Putamen (tissue), 1 donor: ENCODE measurements around the gene MED10.
"Not testable (repeated sequence)": the region's sequence is repeated elsewhere in the genome, so short reads cannot be mapped to it uniquely, and the experiment has no call there.

Source experiments
- DNase-seq: peaks from one replicate; pipeline ENCODE4 v3.0.0-alpha.2; 2016; ENCODE audit warnings: low spot score

The MED10 gene

DNA sequence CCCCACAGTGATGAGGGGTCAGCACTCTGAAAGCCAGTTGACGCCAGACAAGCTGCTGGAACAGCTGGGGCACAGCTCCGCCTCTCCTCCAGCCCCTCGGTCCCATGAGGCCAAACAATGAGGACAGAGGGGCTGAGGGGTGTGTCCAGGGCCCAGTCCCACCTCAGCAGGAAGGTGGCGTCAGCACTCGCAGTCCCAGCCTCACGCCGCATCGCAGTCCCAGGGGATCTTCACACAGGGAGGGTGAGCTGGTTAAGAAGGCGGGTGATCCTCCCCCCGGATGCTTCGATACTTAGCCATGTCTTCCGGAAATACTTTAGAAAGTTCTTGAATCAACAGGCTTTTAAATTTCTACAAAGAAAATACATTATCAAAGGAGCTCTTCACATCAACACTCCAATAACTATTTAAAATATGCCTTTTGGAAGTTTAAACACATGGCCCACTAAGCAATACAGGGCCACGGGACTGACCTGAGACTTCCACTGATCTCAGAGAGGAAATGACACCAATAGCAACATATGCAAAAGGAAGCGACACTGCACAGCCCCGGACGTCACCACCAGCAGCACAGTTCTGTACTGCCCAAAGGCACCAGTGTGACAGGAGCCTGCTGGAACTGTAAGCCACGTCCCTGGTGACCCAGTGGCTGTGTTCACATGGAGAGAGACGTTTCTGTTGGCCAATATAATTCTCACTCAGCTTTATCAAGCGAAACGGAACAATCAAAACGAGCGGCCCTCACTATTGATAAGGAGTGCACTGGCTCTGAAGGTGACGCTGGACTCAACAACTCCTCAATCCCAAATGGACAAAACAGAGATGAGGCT is 5.9 kb downstream of the MED10 start:
- DNase-seq: no peak

DNA sequence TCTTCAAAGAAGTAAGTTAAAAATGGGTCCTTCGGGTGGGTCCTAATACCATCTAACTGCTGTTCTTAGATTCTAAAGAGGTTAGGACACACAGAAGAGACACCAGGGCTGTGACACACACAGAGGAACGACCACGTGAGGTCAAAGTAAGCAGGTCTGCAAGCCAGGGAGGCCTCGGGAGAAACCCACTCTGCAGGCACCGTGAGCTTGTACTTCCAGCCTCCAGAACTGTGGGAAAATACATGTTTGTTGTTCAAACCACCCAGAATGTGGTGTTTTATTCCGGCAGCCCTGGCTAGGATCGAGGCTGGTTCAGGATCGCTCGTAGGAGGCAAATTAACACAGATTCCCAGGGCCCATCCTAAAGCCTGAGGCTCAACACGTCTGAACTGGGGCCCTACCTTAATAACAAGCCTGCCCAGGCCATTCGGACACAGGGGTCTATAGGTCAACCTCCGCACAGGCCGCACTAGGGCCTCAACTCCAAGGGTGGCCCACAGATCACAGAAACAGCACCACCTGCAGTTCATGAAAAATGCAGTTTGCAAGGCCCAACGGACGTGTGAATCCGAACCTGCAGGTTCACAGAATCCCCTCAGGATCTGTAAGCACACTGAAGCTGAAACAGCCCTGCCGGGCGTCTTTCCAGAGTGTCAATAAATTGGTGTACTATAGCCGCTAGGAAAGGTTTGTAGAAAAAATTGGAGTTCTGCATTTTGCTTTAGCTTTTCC is 7.1 kb downstream of the MED10 start:
- no peak for DNase-seq

DNA sequence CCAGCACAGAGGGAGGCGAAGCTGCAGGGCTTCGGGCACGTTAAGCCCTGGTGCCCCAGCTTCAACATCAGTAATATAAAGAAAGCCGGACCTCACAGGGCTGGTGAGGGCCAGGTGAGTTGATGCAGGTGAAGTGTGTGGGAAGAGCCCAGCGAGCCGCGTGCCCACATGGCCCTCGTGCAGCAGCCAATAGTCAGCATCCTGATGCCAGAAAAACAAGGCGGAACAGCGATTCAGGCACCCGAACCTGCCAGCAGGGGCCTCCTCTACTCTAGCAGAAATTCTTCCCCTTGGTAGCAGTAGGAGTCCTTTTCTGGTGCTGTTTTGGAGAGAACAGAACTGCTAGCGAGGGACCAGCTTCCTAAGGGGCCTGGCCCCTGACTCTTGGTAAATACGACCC is 7.8 kb downstream of the MED10 start:
- DNase-seq: no peak

DNA sequence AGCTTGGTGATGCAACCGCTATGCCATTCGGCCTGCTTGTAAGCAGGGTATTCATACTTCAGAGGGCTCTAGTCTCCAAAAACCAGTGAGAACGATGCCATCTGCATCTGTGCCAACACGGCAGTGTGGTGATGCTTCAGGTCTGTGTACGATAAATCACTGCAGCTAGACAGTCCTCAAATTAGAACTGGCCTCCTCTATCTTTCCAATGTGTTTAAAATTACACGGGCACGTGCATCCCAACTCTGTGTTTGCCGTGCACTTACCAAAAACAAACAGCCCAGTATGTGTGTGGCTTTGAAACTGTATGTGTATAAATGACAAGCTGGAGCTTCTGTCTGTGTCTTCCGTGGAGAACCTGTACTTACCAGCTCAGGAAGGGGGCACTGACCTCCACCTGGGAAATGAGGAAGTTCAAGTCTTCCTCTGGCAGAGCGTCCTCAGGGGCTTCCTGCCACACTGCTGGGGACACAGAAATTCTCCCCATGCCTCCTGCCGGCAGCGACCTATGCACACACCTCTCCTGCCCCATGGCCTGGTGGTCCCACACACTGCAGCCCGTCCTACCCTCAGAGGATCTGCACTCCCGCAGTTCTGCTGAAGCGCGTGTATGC is 12.3 kb downstream of the MED10 start:
- no peak for DNase-seq

DNA sequence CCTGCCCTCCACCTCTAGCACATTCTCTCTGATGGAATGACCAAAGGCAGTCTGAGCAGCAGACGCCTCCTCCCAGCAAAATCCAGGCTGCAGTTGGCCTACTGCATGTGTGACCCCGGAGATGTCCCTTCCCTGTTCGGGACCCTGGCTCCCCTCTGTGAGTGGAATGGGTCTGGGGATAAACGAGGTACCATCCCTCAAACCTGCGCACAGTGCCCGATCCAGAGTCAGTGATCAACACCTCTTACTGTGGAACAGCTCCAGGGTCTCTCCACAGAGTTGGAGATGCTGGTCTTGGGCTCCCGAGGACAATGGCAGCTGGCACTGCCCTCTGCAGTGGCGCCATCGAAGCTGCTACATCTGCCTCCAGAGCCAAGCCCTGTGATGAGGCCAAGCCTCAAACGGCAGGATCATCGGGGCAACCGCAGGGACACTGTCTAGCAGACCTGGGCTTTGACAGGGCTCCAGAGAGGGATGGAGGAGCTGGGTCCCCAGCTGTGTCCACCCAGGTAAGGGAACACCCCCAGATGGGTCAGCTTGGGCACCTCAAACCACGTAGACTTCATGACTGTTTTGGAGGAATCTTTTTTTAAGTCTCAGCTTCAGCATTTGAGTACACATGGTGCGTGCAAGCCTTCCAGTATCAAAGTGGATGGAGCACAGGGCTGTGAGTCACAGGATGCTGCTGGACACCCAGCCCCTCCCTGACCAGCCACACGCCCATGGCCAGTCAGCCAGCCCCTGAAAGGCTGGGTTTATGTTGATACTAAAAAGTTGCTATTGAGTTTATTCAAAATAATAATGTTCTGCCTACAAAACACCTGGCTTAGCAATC is 13.0 kb downstream of the MED10 start:
- DNase-seq: no peak

DNA sequence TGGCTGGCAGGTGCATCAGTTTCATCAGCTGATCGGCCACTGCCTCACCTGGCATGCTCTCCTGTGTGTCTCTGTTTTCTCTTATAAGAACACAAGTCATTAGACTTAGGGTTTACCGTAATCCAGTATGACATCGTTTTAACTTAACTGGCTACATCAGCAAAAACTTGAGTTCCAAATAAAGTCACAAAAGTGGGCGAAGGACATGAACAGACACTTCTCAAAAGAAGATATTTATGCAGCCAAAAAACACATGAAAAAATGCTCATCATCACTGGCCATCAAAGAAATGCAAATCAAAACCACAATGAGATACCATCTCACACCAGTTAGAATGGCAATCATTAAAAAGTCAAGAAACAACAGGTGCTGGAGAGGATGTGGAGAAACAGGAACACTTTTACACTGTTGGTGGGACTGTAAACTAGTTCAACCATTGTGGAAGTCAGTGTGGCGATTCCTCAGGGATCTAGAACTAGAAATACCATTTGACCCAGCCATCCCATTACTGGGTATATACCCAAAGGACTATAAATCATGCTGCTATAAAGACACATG is 14.8 kb downstream of the MED10 start:
- not testable (repeated sequence) for DNase-seq

DNA sequence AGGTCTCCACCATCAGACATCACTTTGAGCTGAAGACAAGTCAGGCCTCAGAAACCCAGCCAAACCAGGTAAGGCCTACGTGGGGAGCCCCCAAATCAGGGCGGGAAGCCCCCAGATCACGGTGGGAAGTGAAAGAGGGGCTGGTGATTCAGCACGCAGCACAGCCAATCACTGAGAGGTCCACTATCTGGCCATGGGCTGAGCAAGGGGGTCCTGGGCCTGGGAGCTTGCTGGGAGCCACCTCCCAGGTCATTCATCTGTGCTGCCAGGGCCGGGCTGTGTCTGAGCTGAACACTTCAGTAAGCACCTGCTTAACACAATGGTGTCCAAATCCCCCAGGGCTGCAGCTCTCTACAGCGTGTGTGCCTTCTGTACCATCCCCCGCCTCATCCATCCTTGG is 15.5 kb downstream of the MED10 start:
- DNase-seq: no peak

DNA sequence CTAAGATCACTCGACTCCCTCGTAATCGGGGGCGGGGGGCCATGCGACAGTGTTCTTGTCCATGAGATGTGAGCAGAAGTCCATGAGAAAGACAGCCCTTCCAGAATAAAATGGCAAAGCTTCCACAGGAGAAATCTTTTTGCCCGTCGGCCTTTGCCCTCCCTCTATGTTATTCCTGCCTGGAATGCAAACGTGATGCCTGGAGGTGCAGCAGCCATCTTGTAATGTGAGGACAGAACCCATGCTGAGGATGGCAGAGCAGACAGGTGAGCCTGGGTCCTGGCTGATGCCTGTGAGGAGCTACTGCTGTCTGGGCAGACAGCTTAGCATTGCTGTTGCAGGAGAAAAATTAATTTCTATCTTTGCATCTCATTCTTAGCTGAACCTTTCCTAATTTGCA is 17.2 kb downstream of the MED10 start:
- DNase-seq: no peak

DNA sequence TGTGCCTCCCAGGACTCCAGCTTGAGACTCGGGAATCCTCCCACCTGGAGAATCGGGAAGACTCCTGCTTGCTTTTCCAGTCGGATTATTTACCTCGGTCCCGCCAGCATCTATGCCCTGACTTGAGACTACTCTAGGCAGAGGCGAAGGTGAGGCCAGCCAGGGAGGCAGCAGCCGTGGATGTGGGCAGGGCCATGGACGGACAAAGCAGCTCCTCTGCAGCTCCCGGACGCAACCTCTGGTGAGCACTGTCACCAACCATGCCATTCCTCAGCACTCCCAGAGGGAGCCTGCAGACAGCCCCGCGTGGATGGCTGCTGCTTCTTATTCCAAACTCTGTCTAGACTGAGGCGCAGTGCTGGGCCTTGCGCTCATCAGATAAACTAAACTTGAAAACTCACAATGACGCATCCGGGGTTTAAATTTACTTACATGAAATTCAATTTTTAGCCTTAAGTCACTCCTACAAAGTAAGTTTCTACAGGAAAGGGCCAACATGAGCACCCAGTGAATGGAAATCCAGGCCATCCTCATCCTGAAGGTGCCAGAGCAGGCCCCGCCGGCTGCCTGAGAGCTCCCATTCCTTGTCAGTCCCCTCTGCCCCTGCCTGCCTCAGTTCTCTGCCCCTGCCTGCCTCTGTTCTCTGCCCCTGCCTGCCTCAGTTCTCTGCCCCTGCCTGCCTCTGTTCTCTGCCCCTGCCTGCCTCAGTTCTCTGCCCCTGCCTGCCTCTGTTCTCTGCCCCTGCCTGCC is 17.8 kb downstream of the MED10 start:
- no peak for DNase-seq

DNA sequence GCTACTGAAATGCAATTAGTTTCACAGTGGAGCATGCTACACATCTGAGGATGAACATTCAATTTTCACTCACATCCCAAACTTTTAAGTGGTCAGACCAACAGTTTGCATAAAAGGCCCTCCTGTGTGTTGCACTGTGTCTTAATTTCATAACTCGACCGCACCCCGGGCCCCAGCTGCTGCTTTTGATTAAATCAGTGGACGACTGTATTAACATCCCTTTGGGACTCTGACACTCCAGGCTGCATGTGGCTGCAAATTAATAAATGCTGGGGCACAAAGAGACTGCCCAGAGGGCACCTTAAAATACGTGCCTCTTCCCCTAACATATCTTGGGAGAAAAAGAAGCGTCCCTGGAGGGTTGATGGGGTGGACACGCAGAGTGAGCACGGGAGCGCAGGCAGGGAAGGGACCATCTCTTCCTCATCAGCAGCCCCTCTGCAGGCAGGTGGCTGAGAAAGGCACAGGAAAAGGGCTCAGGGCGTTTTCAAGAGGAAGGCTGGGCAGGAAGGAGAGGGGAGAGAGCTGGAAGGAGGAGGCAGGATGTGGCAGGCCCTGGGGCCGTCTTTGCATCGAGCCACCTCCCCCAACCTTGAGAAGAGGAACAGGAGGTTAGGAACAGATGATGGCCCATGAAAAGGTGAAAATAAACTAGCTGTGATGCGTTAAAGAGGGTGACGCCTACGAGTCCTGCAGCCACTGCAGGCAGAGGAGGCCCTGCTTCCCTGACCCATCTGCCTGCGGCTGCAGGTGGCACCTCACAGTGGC is 18.6 kb downstream of the MED10 start:
- DNase-seq: no peak

DNA sequence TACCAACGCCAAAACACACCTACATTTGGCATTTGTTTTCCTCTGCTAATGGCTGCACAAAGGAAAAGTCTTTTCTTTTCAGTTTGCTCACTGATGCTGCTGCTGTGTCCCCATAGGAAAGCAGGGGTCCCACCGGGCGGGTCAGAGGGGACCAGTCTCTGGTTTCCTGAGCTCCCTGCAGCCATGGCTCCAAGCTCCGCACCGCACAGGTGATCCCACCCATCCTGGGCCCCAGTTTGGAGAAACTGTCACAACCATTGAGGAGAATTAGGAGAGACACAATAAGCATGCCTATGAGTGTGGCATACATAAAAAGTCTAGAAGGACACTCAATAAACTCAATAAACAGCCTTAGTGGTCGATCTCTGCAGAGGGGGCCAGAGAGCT is 19.9 kb downstream of the MED10 start:
- DNase-seq: no peak

DNA sequence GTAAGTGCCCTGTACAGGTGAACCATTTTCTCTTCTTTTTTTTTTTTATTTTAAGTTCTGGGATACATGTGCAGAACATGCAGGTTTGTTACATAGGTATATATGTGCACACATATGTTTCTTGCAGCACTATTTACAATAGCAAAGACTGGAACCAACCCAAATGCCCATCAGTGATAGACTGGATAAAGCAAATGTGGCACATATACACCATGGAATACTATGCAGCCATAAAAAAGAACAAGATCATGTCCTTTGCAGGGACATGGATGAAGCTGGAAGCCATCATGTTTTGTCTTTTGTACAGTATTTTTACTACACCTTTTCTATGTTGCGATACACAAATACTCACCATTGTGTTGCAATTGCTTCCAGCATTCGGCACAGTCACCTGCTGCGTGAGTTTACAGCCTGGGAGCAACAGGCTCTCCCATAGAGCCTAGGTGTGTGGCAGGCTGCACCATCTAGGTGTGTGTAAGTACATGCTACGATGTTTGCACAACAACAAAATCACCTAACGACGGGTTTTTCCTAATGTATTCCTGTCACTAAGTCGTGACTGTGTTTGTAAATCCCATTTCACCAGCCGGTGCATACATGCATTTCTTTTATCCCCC is 20.4 kb downstream of the MED10 start:
- DNase-seq: not testable (repeated sequence)

DNA sequence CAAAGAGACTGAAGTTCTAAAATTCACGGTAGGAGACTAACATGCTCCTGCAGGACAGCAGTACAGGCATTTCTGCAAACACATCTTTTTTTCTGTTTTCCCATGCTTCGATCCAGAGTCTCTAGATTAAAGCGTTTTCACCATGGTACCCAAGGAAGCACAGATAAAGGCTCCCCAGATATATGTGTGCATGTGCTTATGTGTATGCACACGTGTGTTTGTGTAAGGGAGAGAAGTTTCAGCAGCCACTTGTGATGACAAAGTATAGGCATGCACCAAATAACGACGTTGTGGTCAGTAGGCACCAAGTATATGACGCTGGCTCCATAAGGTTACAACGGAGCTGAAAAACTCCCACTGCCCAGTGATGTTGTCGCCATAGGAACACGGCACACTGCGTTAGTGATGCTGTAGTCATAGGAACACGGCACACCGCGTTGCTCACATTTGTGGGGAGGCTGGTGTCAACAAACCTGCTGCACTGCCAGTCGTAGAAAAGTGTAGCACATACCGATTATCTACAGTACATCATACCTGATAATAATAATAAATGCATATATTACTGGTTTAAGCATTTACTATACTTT is 21.7 kb downstream of the MED10 start:
- no peak for DNase-seq

DNA sequence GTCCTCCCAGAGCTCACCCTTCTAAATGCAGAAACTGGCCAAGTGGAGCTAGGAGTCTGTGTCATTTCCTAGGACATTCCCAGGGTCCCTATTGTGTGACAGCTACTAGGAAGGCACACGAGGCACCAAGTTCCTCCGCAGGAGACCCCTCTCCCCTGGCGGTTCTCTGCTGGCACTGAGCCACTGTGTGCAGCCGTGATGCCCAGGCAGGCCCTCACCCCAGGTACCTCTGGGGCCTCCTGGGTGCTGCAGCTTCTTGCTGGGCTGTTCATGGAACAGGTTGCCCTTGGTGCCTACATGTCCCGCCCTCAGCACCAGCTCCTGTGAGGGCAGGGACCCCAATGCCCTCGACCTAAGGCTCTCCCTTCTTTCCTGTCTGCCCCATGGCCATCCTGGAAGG is 23.1 kb downstream of the MED10 start:
- DNase-seq: no peak

DNA sequence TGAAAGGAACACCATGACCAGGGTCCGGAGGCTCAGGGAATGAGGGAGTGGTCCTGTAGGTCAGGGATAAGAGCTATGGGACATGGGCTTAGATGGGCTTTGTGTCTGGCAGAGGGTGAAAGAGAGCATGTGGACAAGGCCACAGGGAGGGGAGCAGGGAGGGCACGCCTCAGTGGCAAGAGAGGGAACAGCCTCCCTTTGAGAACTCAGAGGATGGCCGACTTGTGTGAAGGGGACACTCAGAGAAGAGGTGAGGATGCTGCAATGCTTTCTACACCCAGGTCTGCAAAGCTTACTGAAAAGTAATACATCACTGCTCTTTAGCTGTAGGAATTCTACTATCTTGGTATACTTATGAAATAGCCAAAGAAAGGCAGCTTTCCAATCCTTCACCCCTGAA is 23.5 kb downstream of the MED10 start:
- no peak for DNase-seq

DNA sequence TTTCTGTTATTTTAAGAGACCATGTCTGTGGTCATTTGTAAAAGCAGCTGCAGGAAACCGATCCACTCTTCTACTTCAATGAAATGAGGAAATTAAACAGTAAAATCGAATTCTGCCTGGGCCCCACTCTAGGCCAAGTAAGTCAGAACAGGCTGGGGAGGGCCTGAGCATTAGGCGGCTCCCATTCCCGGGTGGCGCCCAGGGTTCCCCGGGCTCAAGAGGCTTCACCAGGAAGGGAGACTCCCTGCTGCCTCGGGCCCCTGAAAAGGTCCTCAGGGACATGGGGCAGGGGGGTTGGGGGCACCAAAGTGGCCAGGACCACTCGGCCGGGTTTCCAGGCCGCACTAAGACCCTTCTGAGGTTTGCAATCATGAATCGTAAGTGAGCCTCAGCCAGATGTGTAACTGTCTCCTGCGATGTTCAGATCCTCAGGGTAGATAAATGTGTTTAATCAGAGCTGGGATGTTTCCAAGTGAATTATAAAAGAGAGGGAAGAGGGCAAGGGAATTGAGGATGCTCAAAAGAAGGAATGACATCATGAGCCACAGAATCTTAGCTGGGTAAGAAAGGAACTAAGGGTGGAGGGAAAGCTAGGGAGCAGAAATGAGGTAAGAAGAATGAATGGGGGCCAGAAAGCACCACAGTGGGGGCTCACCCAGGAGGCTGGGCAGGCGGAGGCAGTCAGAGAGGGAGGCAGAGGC is 24.6 kb downstream of the MED10 start:
- DNase-seq: no peak

DNA sequence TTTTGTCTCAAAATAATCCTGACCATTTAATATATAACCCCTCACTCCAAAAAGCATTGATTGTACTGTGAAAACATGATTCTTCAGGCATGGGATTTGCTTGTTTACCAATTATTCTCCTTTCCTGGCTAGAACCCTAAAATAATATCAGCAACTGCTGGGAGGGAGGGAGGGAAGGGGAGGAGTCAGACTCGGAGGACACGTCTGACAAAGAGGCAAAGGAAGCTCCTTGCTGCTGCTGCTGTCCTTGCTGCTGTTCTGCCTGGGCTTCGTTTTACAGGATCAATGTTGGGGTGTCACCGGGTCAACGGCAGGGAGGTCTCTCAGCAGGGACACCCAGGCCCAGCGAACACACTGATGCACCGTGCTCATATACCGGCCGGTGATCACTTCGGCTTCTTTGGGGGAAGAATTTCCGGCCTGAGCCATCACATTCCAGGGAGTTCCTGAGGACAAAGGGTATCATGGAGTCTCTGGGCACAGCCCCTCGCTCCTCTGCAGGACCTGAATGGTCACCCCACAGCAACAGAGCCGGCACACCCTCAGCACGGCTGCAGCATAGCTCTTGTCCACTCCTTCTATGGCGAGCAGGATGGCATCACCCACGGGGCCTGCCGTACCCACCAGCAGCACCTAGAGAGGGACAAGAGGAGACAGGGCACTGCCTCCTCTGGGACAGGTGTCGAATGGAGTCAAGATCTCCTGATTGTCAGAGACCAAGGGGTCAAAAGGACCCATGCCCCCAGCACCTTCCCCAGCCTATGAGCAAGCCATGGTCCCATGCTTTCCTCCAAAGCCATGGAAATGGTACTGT is 27.9 kb downstream of the MED10 start:
- no peak for DNase-seq

DNA sequence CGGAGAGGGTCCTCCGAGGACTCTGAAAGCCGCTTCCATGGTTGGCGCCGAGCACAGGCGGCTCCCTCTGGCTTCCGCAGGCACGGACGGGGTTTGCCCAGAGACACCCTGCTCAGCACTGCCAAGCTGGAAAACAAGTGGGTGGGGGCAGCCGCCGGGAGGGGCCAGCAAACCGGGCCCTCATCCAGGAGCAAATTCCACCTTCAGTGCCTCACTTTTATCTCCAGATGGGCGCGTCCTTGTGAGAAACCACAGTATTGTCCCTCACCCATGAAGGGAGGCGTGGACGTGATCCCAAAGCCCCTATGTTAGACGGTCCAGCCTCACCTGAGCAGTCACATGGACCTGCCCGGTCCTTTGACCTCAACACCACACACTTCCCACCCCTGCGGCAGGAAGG is 29.0 kb downstream of the MED10 start:
- no peak for DNase-seq
